HG03139 (cell line): Measurements from ENCODE around the gene IRF9.

Source experiments
- ATAC-seq: cut with Tn5 transposase; IDR thresholded peaks from one replicate; pipeline ENCODE4 v1.9.1; 2021; ENCODE audit not compliant: unreplicated experiment

Gene IRF9

GRCh38 chr14:24160850-24161804 lies at the start of gene IRF9:
IRF9 (plus strand) TSS chr14:24161265; CDS start chr14:24162145, 880 bp downstream.
- peak; percentile 68 for ATAC-seq

GRCh38 chr14:24113379-24113800 lies 47.7 kb upstream of the IRF9 start:
- no peak for ATAC-seq

GRCh38 chr14:24113801-24114531 lies 47.1 kb upstream of the IRF9 start:
- peak; percentile 34 for ATAC-seq

- peak; percentile 75 for ATAC-seq
Observed at GRCh38 chr14:24114532-24115421, 46.3 kb upstream of the IRF9 start, which contains the start of the genes DCAF11 and NRL. DCAF11 (plus strand) TSS chr14:24114777; CDS start chr14:24115595, 818 bp downstream. NRL (minus strand) TSS chr14:24114949; CDS start chr14:24082848, 32,101 bp downstream.

- no peak for ATAC-seq
Observed at GRCh38 chr14:24115422-24116127, 45.5 kb upstream of the IRF9 start.

- ATAC-seq: no peak
Observed at GRCh38 chr14:24116128-24116814, 44.8 kb upstream of the IRF9 start.

- no peak for ATAC-seq
Observed at GRCh38 chr14:24117179-24117578, 43.9 kb upstream of the IRF9 start.

GRCh38 chr14:24119691-24120090 lies 41.4 kb upstream of the IRF9 start:
- ATAC-seq: no peak

GRCh38 chr14:24121210-24121609 lies 39.9 kb upstream of the IRF9 start:
- ATAC-seq: no peak

- ATAC-seq: no peak
Observed at GRCh38 chr14:24122416-24122815, 38.6 kb upstream of the IRF9 start.

GRCh38 chr14:24122898-24123297 lies 38.2 kb upstream of the IRF9 start:
- ATAC-seq: no peak

GRCh38 chr14:24123424-24124417 lies 37.3 kb upstream of the IRF9 start:
- ATAC-seq: no peak

GRCh38 chr14:24126939-24127338 lies 34.1 kb upstream of the IRF9 start:
- no peak for ATAC-seq

GRCh38 chr14:24127673-24128072 lies 33.4 kb upstream of the IRF9 start:
- no peak for ATAC-seq

- no peak for ATAC-seq
Observed at GRCh38 chr14:24129410-24129998, 31.6 kb upstream of the IRF9 start.

GRCh38 chr14:24130380-24130716 lies 30.7 kb upstream of the IRF9 start, which contains the start of gene FITM1:
FITM1 (plus strand) TSS chr14:24130659; CDS start chr14:24131564, 905 bp downstream.
- no peak for ATAC-seq

- no peak for ATAC-seq
Observed at GRCh38 chr14:24130717-24131548, 30.1 kb upstream of the IRF9 start.
